ENCODE measurements around the gene INO80E.
A peak's percentile ranks its signal among the peaks of the same experiment; 100 is the strongest.
"Not testable (repeated sequence)": the region's sequence is repeated elsewhere in the genome, so short reads cannot be mapped to it uniquely, and the experiment has no call there.

INO80E gene, protein sequence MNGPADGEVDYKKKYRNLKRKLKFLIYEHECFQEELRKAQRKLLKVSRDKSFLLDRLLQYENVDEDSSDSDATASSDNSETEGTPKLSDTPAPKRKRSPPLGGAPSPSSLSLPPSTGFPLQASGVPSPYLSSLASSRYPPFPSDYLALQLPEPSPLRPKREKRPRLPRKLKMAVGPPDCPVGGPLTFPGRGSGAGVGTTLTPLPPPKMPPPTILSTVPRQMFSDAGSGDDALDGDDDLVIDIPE

GRCh38 chr16:29995911-29996765 is at the start of gene INO80E:
TSS of gene INO80E (plus strand) at chr16:29996241. CDS start at chr16:29996311, 70 bp downstream.
- Histone ChIP-seq H3K4me3 (ENCODE audit: low read depth in 1 of 5, low read length in 5 of 5) (peak within 1 kb of the TSS; percentile 75 to 96 (median 93)), H3K36me3 (ENCODE audit: control insufficient read depth in 5 of 5, insufficient read depth in 5 of 5, low read length in 5 of 5) (peaks cover 0 to 54% (median 39%) of the 10 kb centered on the region in 5 donors), H3K27ac (ENCODE audit: low read depth, low read length) (peak within 1 kb of the TSS; percentile 98), H3K9ac (ENCODE audit: low read length in 5 of 5) (peak within 1 kb of the TSS; percentile 87 to 98 (median 93)), H3K9me3 (ENCODE audit: control insufficient read depth in 5 of 5, low read length in 5 of 5) (no peaks in the 10 kb centered on the region), H3K27me3 (ENCODE audit: control insufficient read depth in 5 of 5, insufficient read depth in 4 of 5, low read length in 5 of 5) (no peaks in the 10 kb centered on the region), H3K4me1 (ENCODE audit: control insufficient read depth in 5 of 5, insufficient read depth in 5 of 5, low read length in 5 of 5) (peaks cover 6 to 47% (median 39%) of the 10 kb centered on the region in 5 donors)

- peaks cover 0 to 2% (median 0%) of the 10 kb centered on the region in 5 donors for H3K27me3 ChIP-seq (ENCODE audit: control insufficient read depth in 5 of 5, insufficient read depth in 4 of 5, low read length in 5 of 5)
- H3K9me3 ChIP-seq (ENCODE audit: control insufficient read depth in 5 of 5, low read length in 5 of 5) = no peaks in the 10 kb centered on the region
- H3K9ac ChIP-seq (ENCODE audit: low read length in 5 of 5) = no peak overlapping the region
- H3K36me3 ChIP-seq (ENCODE audit: control insufficient read depth in 5 of 5, insufficient read depth in 5 of 5, low read length in 5 of 5) = no peaks in the 10 kb centered on the region
- H3K27ac ChIP-seq (ENCODE audit: low read depth, low read length) = no peak overlapping the region
- H3K4me1 ChIP-seq (ENCODE audit: control insufficient read depth in 5 of 5, insufficient read depth in 5 of 5, low read length in 5 of 5) = no peaks in the 10 kb centered on the region
- no peak overlapping the region for H3K4me3 ChIP-seq (ENCODE audit: low read depth in 1 of 5, low read length in 5 of 5)
Observed at GRCh38 chr16:29947897-29948296, 48.1 kb upstream of the INO80E start.

- no peak overlapping the region for H3K4me3 ChIP-seq (ENCODE audit: low read depth in 1 of 5, low read length in 5 of 5)
- no peak overlapping the region for H3K9ac ChIP-seq (ENCODE audit: low read length in 5 of 5)
- no peak overlapping the region for H3K27ac ChIP-seq (ENCODE audit: low read depth, low read length)
- H3K9me3 ChIP-seq (ENCODE audit: control insufficient read depth in 5 of 5, low read length in 5 of 5) = no peaks in the 10 kb centered on the region
- H3K36me3 ChIP-seq (ENCODE audit: control insufficient read depth in 5 of 5, insufficient read depth in 5 of 5, low read length in 5 of 5) = no peaks in the 10 kb centered on the region
- H3K27me3 ChIP-seq (ENCODE audit: control insufficient read depth in 5 of 5, insufficient read depth in 4 of 5, low read length in 5 of 5) = peaks cover 0 to 2% (median 0%) of the 10 kb centered on the region in 5 donors
- no peaks in the 10 kb centered on the region for H3K4me1 ChIP-seq (ENCODE audit: control insufficient read depth in 5 of 5, insufficient read depth in 5 of 5, low read length in 5 of 5)
Observed at GRCh38 chr16:29950806-29951461, 45.1 kb upstream of the INO80E start.

DNA sequence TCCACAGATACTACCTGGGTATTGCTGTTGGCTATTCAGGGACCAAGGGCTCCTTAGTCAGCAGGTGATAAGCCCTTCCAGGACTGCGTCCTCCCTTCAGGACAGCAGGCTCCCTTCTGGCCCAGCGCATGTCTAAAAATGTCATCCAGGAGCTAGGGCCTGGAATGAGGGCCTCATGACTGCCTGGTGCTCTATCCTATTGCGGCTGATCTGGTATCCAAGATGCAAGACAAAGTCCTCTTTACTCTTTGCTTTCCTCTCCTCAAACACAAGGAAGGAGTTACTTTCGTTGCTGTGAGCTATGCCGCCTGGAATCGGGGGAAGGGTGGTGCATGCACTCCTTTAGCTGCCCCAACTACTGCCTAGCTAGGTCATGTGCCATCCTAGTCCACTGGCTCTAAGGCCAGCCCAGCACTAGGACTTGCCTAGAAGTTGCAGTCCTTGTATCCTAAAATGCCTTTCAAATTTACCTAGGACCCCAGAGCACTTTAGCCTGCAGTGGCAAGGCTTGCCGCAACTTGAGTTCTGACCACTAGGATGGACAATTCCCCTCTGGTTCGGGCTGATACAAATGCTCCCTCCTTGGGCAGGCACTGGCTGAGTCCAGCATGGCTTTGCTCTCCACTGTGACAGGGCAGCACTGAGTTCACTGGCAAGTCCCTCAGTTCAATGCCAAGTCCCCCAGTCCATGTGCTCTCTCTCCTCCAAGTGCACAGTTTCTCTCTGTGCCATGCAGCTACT is 44.2 kb upstream of the INO80E start:
- no peak overlapping the region for H3K4me3 ChIP-seq (ENCODE audit: low read depth in 1 of 5, low read length in 5 of 5)
- H3K36me3 ChIP-seq (ENCODE audit: control insufficient read depth in 5 of 5, insufficient read depth in 5 of 5, low read length in 5 of 5) = no peaks in the 10 kb centered on the region
- no peak overlapping the region for H3K9ac ChIP-seq (ENCODE audit: low read length in 5 of 5)
- H3K9me3 ChIP-seq (ENCODE audit: control insufficient read depth in 5 of 5, low read length in 5 of 5) = no peaks in the 10 kb centered on the region
- H3K27me3 ChIP-seq (ENCODE audit: control insufficient read depth in 5 of 5, insufficient read depth in 4 of 5, low read length in 5 of 5) = peaks cover 0 to 2% (median 0%) of the 10 kb centered on the region in 5 donors
- H3K27ac ChIP-seq (ENCODE audit: low read depth, low read length) = no peak overlapping the region
- H3K4me1 ChIP-seq (ENCODE audit: control insufficient read depth in 5 of 5, insufficient read depth in 5 of 5, low read length in 5 of 5) = no peaks in the 10 kb centered on the region

DNA sequence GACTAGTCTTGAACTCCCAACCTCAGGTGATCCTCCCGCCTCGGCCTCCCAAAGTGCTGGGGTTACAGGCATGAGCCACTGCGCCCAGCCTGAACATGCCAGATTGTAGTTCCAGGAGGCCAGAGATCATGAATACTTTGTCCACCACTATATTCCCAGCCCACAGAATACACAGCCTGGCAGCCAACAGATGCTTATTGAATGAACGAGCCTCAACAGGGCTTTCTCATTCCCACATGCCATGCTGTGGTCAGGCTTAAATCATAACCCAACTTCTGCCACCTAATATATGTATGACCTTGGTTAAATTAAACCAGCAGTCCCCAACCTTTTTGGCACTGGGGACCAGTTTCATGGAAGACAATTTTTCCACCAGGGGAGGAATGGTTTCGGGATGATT is 37.3 kb upstream of the INO80E start:
- no peaks in the 10 kb centered on the region for H3K36me3 ChIP-seq (ENCODE audit: control insufficient read depth in 5 of 5, insufficient read depth in 5 of 5, low read length in 5 of 5)
- H3K4me1 ChIP-seq (ENCODE audit: control insufficient read depth in 5 of 5, insufficient read depth in 5 of 5, low read length in 5 of 5) = peaks cover 3 to 21% (median 21%) of the 10 kb centered on the region in 5 donors
- H3K9ac ChIP-seq (ENCODE audit: low read length in 5 of 5) = no peak overlapping the region
- no peak overlapping the region for H3K27ac ChIP-seq (ENCODE audit: low read depth, low read length)
- no peak overlapping the region for H3K4me3 ChIP-seq (ENCODE audit: low read depth in 1 of 5, low read length in 5 of 5)
- no peaks in the 10 kb centered on the region for H3K9me3 ChIP-seq (ENCODE audit: control insufficient read depth in 5 of 5, low read length in 5 of 5)
- H3K27me3 ChIP-seq (ENCODE audit: control insufficient read depth in 5 of 5, insufficient read depth in 4 of 5, low read length in 5 of 5) = no peaks in the 10 kb centered on the region

DNA sequence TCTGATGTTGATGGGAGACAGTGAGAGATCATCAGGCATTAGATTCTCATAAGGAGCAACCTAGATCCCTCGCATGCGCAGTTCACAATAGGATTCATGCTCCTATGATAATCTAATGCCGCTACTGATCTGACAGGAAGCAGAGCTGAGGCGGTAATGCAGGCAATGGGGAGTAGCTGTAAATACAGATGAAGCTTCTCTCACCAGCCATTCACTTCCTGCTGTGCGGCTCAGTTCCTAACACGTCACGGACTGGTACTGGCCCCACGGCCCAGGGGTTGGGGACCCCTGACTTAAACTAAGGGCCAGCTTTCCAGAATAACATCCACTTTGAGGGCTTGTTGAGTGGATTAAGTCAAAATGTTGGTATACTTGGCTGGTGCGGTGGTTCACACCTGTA is 36.7 kb upstream of the INO80E start:
- Histone ChIP-seq H3K9ac (ENCODE audit: low read length in 5 of 5) (no peak overlapping the region), H3K27me3 (ENCODE audit: control insufficient read depth in 5 of 5, insufficient read depth in 4 of 5, low read length in 5 of 5) (no peaks in the 10 kb centered on the region), H3K4me1 (ENCODE audit: control insufficient read depth in 5 of 5, insufficient read depth in 5 of 5, low read length in 5 of 5) (peaks cover 3 to 21% (median 21%) of the 10 kb centered on the region in 5 donors), H3K9me3 (ENCODE audit: control insufficient read depth in 5 of 5, low read length in 5 of 5) (no peaks in the 10 kb centered on the region), H3K4me3 (ENCODE audit: low read depth in 1 of 5, low read length in 5 of 5) (no peak overlapping the region), H3K36me3 (ENCODE audit: control insufficient read depth in 5 of 5, insufficient read depth in 5 of 5, low read length in 5 of 5) (no peaks in the 10 kb centered on the region), H3K27ac (ENCODE audit: low read depth, low read length) (no peak overlapping the region)

GRCh38 chr16:29959821-29960220 is 36.2 kb upstream of the INO80E start:
- H3K9ac ChIP-seq (ENCODE audit: low read length in 5 of 5); H3K27ac ChIP-seq (ENCODE audit: low read depth, low read length); H3K9me3 ChIP-seq (ENCODE audit: control insufficient read depth in 5 of 5, low read length in 5 of 5); H3K36me3 ChIP-seq (ENCODE audit: control insufficient read depth in 5 of 5, insufficient read depth in 5 of 5, low read length in 5 of 5); H3K27me3 ChIP-seq (ENCODE audit: control insufficient read depth in 5 of 5, insufficient read depth in 4 of 5, low read length in 5 of 5); H3K4me3 ChIP-seq (ENCODE audit: low read depth in 1 of 5, low read length in 5 of 5): not testable (repeated sequence)
- peaks cover 3 to 24% (median 21%) of the 10 kb centered on the region in 5 donors for H3K4me1 ChIP-seq (ENCODE audit: control insufficient read depth in 5 of 5, insufficient read depth in 5 of 5, low read length in 5 of 5)

- Histone ChIP-seq H3K9ac (ENCODE audit: low read length in 5 of 5) (peak overlapping the region in 4 of 5 donors; percentile 68 to 78 (median 74)), H3K27ac (ENCODE audit: low read depth, low read length) (peak overlapping the region; percentile 88), H3K27me3 (ENCODE audit: control insufficient read depth in 5 of 5, insufficient read depth in 4 of 5, low read length in 5 of 5) (no peaks in the 10 kb centered on the region), H3K4me3 (ENCODE audit: low read depth in 1 of 5, low read length in 5 of 5) (peak overlapping the region; percentile 77 to 90 (median 83)), H3K36me3 (ENCODE audit: control insufficient read depth in 5 of 5, insufficient read depth in 5 of 5, low read length in 5 of 5) (no peaks in the 10 kb centered on the region), H3K4me1 (ENCODE audit: control insufficient read depth in 5 of 5, insufficient read depth in 5 of 5, low read length in 5 of 5) (peaks cover 3 to 26% (median 24%) of the 10 kb centered on the region in 5 donors), H3K9me3 (ENCODE audit: control insufficient read depth in 5 of 5, low read length in 5 of 5) (no peaks in the 10 kb centered on the region)
Observed at GRCh38 chr16:29961127-29961478, 34.9 kb upstream of the INO80E start.

- H3K36me3 ChIP-seq (ENCODE audit: control insufficient read depth in 5 of 5, insufficient read depth in 5 of 5, low read length in 5 of 5) = no peaks in the 10 kb centered on the region
- peaks cover 3 to 26% (median 24%) of the 10 kb centered on the region in 5 donors for H3K4me1 ChIP-seq (ENCODE audit: control insufficient read depth in 5 of 5, insufficient read depth in 5 of 5, low read length in 5 of 5)
- peak within 1 kb of the TSS; percentile 77 to 97 (median 86) for H3K4me3 ChIP-seq (ENCODE audit: low read depth in 1 of 5, low read length in 5 of 5)
- peak within 1 kb of the TSS; percentile 88 for H3K27ac ChIP-seq (ENCODE audit: low read depth, low read length)
- peak within 1 kb of the TSS; percentile 70 to 91 (median 84) for H3K9ac ChIP-seq (ENCODE audit: low read length in 5 of 5)
- H3K27me3 ChIP-seq (ENCODE audit: control insufficient read depth in 5 of 5, insufficient read depth in 4 of 5, low read length in 5 of 5) = no peaks in the 10 kb centered on the region
- no peaks in the 10 kb centered on the region for H3K9me3 ChIP-seq (ENCODE audit: control insufficient read depth in 5 of 5, low read length in 5 of 5)
Observed at GRCh38 chr16:29961479-29962343, 34.3 kb upstream of the INO80E start, which contains the start of gene TMEM219. TSS of gene TMEM219 (plus strand) at chr16:29962079. CDS start at chr16:29963144, 1,065 bp downstream.
